NOMO-1 treated with DMSO at 0.1 percent for 48 hours (cell line): ENCODE data around the gene ACSF3.
"Not testable (repeated sequence)": the region's sequence is repeated elsewhere in the genome, so short reads cannot be mapped to it uniquely, and the experiment has no call there.

Experiments used
- DNase-seq: peaks from one replicate; lab custom pipeline; 2025; ENCODE audit not compliant: unreplicated experiment; lab: John Stamatoyannopoulos, UW

The ACSF3 gene

GRCh38 chr16:89156740-89157645 is 63.3 kb downstream of the ACSF3 start:
- DNase-seq = no peak

DNA sequence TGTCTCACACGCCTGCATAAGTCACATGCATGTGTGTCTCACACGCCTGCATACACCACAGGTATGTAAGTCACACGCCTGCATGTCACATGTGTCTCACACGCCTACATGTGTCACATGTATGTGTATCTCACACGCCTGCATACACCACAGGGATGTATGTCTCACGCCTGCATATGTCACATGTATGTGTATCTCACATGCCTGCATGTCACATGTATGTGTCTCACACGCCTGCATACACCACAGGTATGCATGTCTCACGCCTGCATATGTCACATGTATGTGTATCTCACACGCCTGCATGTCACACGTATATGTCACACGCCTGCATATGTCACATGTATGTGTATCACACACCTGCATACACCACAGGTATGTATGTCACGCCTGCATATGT is 64.1 kb downstream of the ACSF3 start:
- no peak for DNase-seq

- no peak for DNase-seq
These were observed 65.6 kb downstream of the ACSF3 start for GRCh38 chr16:89159066-89159849.

DNA sequence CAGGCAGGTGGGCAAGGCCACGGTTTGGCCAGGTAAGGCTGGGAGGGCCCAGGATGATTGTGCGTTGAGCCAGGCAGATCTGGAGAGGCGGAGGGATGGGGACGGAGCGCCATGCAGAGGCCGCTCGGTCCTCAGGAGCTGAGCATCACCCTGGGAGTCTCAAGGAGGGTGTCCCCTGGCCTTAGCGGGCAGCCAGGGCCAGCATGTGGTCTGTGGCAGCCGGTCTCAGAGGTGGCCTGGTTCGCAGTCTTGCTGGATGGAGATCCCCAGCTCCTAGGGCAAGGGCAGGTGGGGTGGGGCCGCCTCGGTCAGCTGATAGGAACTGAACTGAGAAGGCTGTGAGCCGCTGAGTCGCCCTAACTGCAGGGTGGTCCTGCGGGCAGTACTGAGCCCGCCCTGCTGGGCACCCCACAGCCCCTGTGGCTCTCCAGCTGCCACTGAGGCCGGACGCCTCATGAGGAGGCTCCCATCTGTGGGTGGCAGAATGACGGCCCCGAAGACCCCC is 66.2 kb downstream of the ACSF3 start:
- no peak for DNase-seq

DNA sequence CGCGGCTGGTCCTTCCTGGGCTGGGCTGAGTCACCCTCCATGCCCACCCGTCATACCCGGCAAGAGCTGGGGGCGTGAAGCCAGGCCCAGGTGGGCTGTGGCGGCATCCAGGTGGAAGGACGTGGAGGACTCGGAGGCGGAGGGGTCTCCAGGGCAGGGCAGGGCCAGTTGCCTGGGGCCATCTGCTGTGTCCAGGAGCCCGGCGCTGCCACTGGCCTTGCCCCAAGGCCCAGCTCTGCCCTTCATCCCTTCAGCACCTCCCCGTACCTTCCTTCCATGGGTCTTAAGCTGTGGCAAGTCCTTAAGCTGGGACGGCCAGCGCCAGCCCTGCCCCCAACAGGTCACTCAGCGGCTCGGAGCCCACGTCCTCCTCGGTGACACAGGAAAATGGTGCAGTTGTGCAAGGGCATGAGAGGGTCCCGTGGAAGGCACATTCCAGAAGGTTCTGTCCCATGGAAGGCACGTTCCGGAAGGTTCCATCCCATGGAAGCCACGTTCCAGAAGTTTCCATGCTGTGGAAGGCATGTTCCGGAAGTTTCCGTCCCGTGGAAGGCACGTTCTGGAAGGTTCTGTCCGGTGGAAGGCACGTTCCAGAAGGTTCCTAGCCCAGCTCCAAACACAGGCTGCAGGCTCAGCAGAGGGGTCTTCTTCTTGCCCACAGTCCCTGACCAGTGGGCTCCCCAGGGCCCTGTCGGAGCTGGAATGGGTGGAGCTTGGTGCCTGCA is 67.5 kb downstream of the ACSF3 start:
- no peak for DNase-seq

DNA sequence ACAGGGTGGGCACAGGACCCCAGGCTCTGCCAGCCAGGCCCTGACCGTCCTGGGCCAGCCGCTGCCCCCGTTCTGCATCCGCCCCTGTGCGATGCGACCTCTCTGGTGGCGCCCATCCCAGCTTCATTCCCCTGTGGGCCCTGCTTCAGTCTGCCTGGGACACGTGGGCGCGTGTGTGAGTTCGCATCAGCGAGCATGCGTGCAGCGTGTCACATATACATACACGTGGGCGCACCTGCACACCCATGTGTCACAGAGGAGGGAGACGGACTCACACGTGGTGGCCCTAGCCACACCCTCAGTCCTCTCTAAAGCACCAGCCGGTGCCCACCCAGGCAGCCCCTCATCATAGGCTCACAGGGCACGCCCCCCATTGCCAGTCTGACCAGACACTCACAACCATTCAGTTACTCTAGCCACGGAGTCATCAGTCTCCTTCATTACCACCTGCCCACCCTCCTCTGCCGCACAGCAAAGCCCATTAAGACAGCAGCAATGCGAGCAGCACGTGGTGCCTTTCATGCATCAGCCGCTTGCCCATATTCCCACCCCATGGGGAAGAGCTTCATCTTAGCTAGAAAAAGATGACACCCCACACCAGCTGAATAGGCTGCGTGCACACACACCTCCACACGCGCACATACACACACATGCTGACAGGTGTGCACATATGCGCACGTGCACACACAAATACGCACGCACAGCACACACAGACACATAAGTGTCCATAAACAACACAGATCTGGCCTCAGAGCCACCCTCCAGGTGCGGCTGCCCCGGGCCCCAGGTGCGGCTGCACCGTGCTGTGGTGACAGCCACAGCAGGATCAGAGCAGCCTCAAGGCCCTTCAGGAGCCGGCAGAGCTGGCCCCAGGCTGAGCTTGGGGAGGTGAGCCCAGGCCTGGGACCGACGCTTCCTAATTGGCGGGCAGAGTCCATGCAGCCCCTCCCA is 68.4 kb downstream of the ACSF3 start:
- no peak for DNase-seq

- DNase-seq = no peak
These were observed 69.6 kb downstream of the ACSF3 start for GRCh38 chr16:89163297-89163696.

- no peak for DNase-seq
These were observed 70.8 kb downstream of the ACSF3 start for GRCh38 chr16:89164436-89164835.

DNA sequence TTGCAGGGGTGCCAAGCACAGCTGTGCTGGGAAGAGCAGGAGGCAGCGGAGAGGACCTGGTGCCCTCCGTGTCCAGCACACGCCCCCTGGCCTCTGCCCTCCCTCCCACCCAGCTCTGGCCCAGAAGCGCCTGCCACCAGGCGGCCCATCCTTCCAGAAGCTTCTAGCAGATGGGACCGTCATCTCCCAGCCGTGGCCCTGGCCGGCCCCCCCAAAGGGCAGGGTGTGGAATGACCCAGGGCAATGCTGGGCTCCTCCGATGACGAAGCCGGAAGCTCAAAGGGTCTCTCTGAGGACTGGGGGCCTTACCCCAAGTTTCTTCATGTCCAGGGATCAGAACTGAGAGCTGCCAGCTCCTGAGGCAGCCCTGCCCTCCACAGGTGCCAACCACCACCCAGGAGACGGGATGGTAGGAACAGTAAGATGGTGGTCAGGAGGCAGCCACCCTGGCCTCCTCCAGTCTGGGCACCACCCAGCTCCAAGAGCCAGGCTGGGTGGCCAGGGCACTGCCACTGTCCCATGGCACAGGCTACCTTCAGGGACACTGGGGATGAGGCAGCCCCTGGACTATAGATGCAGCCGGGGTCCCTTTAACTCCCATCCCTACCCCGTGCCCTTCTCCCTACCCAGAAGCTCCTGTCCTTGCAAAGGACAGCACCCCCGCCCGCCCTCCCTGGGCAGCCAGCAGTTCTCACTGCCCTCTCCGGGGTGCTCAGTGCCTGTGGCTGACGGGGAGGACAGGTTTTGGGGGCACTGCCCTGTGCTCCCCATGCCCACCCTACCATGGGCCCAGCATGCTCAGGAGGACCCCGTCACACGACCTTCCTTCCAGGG is 71.4 kb downstream of the ACSF3 start:
- no peak for DNase-seq

- DNase-seq = not testable (repeated sequence)
These were observed 72.0 kb downstream of the ACSF3 start for GRCh38 chr16:89165681-89165979.

DNA sequence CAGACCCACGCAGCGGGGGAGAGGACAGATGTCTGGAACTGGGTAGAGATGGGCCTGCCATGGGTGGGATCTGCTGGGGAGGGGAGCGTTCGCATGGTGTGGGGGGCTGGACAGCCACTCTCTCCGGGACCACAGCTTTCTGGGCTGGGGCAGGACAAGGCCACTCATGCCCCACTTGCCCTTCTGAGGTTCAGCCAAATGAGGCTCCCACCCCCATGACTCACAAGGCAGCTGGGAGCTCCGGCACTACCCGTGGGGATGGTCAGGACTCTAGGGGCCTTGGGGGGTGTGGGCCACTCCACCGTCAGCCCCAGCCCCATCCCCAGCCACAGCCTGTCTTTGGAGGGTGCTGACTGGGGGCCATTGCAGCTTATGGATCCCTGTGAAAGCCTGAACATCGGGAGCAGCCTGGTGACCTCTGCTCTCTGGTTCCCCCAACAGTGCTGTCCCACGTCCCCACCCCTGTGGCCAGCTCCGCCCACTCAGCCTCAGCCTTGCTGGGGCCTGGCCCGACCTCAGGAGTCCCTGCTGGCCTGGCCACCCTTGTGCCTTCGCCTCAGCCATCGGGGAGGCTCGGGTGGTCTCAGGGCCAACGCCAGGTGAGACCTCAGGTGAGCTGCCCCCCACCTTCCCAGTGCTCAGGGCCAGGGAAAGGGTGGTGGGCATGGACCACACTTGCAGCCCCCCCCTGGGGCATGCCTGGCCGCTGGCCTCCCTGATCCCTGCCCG is 73.2 kb downstream of the ACSF3 start:
- no peak for DNase-seq

DNA sequence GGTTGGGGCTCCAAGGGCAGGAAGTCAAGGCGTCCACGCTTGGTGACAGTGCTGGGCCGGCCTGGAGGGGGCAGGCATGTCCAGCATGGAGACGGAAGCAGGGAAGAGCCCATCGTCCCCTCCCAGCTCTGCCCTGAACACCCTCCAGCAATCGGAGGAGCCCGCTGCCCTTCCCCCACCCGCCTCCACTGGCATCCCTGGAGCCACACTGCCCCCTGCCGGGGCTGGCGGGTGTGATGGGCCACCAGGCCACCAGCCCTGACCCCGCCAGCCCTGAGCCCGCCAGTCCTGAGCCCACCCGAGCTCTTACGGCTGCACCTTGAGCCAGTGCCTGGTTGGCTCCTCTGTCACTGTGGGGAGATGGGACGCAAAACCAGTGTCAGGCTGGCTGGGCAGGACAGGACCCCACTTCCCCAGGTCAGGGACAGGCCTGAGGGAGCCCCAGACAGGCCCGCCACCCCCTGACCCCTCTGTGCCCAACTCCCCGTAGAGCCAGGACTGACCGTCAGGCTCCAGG is 73.8 kb downstream of the ACSF3 start:
- peak; percentile 76 for DNase-seq

DNA sequence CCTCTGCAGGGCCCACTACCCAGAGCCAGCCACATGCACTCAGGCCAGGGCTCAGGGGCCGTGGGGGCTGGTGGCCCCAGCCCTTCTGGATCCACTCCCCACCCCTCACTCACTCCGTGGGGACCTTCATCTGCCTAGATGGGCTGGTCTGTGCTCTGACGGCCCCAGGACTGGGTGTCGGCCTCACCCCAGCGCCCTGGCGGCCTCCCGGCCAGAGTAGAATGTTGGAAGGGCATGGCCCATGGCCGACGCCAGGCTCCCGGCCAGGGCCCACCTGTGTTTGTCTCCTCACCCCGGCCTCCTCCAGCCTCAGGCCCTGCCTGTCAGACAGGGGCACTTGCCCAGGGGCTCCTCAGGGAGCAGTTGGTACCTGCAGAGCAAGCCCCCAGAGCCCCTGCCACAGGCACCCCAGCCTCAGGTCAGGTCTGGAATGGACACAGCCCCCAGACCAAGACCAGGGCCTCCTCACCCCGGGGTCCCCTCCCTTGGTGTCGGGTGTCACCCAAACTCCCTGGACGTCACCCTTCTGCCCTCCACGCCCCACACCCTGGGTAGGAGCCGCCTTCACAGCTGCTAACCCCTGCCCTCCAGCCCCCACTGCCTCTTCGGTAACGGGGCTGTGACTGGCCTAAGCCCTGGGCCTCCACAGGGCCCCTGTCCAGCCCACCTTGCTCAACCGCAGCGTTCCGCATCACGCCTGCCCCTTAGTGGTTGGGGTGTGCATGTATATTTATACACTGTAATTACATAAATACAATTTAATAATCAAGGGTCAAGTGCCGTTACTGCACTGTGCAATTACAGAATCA is 74.9 kb downstream of the ACSF3 start:
- no peak for DNase-seq

DNA sequence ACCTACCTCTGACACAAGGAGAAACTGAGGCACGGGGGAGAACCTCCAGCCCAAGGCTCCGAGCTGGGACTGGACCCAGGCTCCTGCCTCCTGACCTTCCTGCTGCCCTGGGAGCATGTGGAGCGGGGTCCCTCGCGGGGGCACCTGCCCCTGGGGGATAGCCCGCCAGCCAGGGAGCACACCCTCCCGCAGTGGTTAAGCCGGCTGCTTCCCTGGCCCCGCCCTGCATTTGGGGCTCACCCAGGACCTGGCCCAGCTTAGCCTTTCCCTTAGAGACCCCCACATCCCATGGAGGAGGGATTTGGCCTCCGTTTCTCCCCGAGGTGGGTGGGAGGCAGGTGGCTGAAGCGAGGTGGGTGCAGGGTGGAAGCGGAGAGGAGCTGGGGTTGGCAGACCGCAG is 76.1 kb downstream of the ACSF3 start:
- no peak for DNase-seq

DNA sequence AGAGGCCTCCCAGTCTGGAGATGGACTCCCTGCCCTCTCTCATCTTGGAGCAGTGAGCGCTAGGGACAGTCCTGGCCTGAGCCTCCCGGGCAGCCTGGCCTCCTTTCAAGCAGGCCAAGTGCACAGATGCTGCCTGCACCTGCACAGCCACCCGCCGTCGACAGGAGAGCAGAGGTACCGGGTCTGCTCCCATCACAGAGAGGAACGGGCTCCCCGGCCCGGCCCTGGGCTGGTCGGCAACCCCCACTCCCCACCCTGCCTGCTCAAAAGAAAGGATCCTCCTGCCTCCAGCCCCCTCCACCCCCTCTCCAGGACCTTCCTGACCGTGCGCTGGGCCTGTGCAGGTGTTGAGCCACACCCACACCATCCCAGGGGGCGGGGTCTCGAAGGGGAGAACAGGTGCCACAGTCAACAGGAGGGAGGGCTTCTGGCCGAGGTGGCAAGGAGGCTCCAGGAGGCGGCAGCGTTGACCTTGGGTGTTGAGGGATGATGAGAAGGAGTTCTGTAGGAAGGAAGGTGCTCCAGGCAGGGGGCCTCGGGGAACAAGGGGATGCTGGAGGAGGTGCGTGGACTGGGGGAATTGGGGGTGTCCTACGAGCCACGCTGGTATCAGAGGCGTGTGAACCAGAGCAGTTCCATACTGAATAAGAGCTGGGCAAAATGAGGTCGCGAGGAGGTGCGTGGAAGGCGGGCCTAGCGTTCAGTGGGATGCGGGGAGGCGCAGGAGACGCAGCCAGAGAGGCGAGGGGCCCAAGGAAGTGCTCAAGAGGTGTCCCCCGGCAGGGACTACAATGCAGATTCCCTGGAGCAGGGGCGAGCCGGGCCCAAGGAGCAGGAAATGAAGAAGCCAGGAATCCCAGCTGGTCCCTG is 76.9 kb downstream of the ACSF3 start:
- peak; percentile 28 for DNase-seq

GRCh38 chr16:89171216-89172170 is 77.8 kb downstream of the ACSF3 start, which contains the start of gene CDH15:
Gene CDH15 (plus strand): TSS chr16:89171748. CDS start chr16:89171832, 84 bp downstream.
- peak; percentile 88 for DNase-seq
